ENCODE results near the gene ANAPC10. TPM values are rescaled to one million over a fixed set of nuclear protein-coding genes. Genes with fewer than 3 reads are reported as not detected.

The ANAPC10 gene
- total RNA-seq, 4 donors from 2014 or later = 13.1 to 59.0 (median 27.9) TPM

- H3K4me3 ChIP-seq = no peak overlapping the region
- TF ChIP-seq CTCF (IDR thresholded peaks at IDR 0.05) = no peak
- no peak for TF ChIP-seq POLR2A (IDR thresholded peaks at IDR 0.05)
- H3K27ac ChIP-seq = no peak overlapping the region
- H3K4me1 ChIP-seq = no peaks in the 10 kb centered on the region
- H3K27me3 ChIP-seq = no peaks in the 10 kb centered on the region
- no peaks in the 10 kb centered on the region for H3K36me3 ChIP-seq
- intact Hi-C loops (cut with DNase I; ENCODE audit: low total_unique reads) = no loop called here
- no peaks in the 10 kb centered on the region for H3K9me3 ChIP-seq
- no peak for DNase-seq
Observed at GRCh38 chr4:144970597-144970996, 127.4 kb downstream of the ANAPC10 start.

- Histone ChIP-seq H3K9me3 (no peaks in the 10 kb centered on the region), H3K36me3 (no peaks in the 10 kb centered on the region), H3K27ac (no peak overlapping the region), H3K4me1 (no peaks in the 10 kb centered on the region), H3K4me3 (no peak overlapping the region), H3K27me3 (no peaks in the 10 kb centered on the region)
- intact Hi-C loops (cut with DNase I; ENCODE audit: low total_unique reads) = no loop called here
- TF ChIP-seq POLR2A (IDR thresholded peaks at IDR 0.05) (no peak), CTCF (IDR thresholded peaks at IDR 0.05) (no peak)
- no peak for DNase-seq
Observed at GRCh38 chr4:144969821-144970220, 128.2 kb downstream of the ANAPC10 start.

- intact Hi-C loops (cut with DNase I; ENCODE audit: low total_unique reads) = no loop called here
- Histone ChIP-seq H3K9me3 (no peaks in the 10 kb centered on the region), H3K4me1 (no peaks in the 10 kb centered on the region), H3K4me3 (no peak overlapping the region), H3K27ac (no peak overlapping the region), H3K36me3 (no peaks in the 10 kb centered on the region), H3K27me3 (no peaks in the 10 kb centered on the region)
- DNase-seq = no peak
- TF ChIP-seq CTCF (IDR thresholded peaks at IDR 0.05) (no peak), POLR2A (IDR thresholded peaks at IDR 0.05) (no peak)
Observed at GRCh38 chr4:144968606-144969005, 129.4 kb downstream of the ANAPC10 start.

GRCh38 chr4:144967161-144967560 lies 130.8 kb downstream of the ANAPC10 start:
- Histone ChIP-seq H3K36me3 (no peaks in the 10 kb centered on the region), H3K4me1 (no peaks in the 10 kb centered on the region), H3K27ac (no peak overlapping the region), H3K9me3 (no peaks in the 10 kb centered on the region), H3K4me3 (no peak overlapping the region), H3K27me3 (no peaks in the 10 kb centered on the region)
- intact Hi-C loops (cut with DNase I; ENCODE audit: low total_unique reads) = no loop called here
- DNase-seq = no peak
- TF ChIP-seq CTCF (IDR thresholded peaks at IDR 0.05) (no peak), POLR2A (IDR thresholded peaks at IDR 0.05) (no peak)

GRCh38 chr4:144962300-144962699 lies 135.7 kb downstream of the ANAPC10 start:
- H3K27me3 ChIP-seq = no peaks in the 10 kb centered on the region
- H3K36me3 ChIP-seq = no peaks in the 10 kb centered on the region
- H3K4me1 ChIP-seq = no peaks in the 10 kb centered on the region
- intact Hi-C loops (cut with DNase I; ENCODE audit: low total_unique reads) = no loop called here
- peaks cover 0 to 5% of the 10 kb centered on the region in 2 donors for H3K9me3 ChIP-seq
- no peak for DNase-seq
- no peak overlapping the region for H3K4me3 ChIP-seq
- no peak overlapping the region for H3K27ac ChIP-seq
- no peak for TF ChIP-seq POLR2A (IDR thresholded peaks at IDR 0.05)
- TF ChIP-seq CTCF (IDR thresholded peaks at IDR 0.05) = no peak
